Upper lobe of left lung (tissue), 4 donors: Measurements from ENCODE around the gene BCAT1.

Source experiments
- POLR2AphosphoS5 ChIP-seq, 2 donors: sonication (generic); formaldehyde crosslinking; IDR thresholded peaks; one replicate each; pipeline ENCODE4 v1.5.1; 2017; ENCODE audit warnings: antibody characterized with exemption in 2 of 2
- TF ChIP-seq, protein P1 (sequence below), 6 experiments: fragments of 450-650 bp in 4 of 6; fragments of 200-600 bp in 2 of 6; sonication (generic) in 2 of 6; IDR thresholded peaks; one replicate each; pipeline ENCODE4 v1.5.1; 2016 to 2019; ENCODE audit warnings: antibody characterized with exemption in 6 of 6

- TF ChIP-seq POLR2AphosphoS5 (IDR thresholded peaks at IDR 0.05), result no peak
- TF ChIP-seq, protein P1, sequence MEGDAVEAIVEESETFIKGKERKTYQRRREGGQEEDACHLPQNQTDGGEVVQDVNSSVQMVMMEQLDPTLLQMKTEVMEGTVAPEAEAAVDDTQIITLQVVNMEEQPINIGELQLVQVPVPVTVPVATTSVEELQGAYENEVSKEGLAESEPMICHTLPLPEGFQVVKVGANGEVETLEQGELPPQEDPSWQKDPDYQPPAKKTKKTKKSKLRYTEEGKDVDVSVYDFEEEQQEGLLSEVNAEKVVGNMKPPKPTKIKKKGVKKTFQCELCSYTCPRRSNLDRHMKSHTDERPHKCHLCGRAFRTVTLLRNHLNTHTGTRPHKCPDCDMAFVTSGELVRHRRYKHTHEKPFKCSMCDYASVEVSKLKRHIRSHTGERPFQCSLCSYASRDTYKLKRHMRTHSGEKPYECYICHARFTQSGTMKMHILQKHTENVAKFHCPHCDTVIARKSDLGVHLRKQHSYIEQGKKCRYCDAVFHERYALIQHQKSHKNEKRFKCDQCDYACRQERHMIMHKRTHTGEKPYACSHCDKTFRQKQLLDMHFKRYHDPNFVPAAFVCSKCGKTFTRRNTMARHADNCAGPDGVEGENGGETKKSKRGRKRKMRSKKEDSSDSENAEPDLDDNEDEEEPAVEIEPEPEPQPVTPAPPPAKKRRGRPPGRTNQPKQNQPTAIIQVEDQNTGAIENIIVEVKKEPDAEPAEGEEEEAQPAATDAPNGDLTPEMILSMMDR (IDR thresholded peaks at IDR 0.05), result no peak
These were observed 15.4 kb upstream of the BCAT1 start for GRCh38 chr12:24964342-24964741.
